Pons (tissue), 1 donor: ENCODE measurements around the gene ID3.
A peak's percentile ranks its signal among the peaks of the same experiment; 100 is the strongest.

ENCODE experiments used
- DNase-seq: peaks from one replicate; pipeline ENCODE4 v3.0.0-alpha.2; 2016; ENCODE audit warnings: low spot score

Gene ID3, protein sequence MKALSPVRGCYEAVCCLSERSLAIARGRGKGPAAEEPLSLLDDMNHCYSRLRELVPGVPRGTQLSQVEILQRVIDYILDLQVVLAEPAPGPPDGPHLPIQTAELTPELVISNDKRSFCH

DNA sequence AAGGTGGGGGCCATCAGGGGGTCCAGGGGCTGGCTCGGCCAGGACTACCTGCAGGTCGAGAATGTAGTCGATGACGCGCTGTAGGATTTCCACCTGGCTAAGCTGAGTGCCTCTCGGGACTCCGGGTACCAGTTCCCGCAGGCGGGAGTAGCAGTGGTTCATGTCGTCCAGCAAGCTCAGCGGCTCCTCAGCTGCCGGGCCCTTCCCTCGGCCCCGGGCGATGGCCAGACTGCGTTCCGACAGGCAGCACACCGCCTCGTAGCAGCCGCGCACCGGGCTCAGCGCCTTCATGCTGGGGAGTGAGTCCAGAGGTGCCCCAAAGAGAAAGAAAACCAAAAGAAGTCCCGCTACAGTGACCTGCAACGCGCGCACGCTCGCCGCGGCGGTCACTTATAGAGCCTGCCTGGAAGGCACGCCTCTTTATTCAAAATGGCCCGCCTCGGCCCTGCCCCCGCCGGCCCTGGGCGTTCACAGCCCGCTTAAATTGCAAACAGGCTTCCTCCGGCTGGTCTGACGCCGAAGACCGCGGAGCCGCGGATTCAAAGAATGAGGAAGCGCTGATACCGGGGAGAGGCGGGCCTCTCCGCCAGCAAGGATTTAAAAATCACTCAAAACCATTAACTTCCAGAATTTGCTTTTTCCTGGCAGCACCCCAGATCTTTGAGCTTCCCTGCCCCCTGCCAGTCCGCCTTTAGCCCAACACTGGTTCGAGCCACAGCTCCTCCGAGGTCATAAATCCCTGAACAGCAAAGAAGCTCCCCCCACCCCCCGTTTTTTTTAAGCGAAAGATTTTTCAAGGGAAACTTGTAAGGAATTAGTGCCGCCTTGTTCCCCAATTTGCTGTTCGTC lies at the start of gene ID3:
ID3 (minus strand) TSS at position 366 of the 849 bp plus-strand sequence; CDS start at position 291, 75 bp downstream.
- DNase-seq = peak; percentile 94

DNA sequence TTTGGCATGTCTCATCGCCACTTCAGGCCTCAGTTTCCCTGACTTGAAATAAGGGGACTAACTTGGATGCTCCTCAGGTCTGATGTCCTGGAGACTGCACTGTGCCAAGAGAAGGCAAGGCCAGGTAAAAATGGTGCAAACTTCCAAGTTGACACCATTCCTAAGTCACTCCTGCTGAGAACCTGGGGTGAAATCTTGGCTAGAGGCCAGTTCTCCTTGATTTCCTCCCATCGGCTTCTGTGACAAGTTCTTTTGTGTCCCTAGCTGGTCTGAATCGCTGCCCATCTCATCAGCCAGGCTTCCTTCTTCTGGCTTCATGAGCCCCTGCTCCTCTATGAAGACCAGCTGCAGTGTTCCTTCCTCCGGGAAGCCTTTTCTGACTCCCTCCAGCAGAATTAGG lies 48.6 kb upstream of the ID3 start:
- no peak for DNase-seq

DNA sequence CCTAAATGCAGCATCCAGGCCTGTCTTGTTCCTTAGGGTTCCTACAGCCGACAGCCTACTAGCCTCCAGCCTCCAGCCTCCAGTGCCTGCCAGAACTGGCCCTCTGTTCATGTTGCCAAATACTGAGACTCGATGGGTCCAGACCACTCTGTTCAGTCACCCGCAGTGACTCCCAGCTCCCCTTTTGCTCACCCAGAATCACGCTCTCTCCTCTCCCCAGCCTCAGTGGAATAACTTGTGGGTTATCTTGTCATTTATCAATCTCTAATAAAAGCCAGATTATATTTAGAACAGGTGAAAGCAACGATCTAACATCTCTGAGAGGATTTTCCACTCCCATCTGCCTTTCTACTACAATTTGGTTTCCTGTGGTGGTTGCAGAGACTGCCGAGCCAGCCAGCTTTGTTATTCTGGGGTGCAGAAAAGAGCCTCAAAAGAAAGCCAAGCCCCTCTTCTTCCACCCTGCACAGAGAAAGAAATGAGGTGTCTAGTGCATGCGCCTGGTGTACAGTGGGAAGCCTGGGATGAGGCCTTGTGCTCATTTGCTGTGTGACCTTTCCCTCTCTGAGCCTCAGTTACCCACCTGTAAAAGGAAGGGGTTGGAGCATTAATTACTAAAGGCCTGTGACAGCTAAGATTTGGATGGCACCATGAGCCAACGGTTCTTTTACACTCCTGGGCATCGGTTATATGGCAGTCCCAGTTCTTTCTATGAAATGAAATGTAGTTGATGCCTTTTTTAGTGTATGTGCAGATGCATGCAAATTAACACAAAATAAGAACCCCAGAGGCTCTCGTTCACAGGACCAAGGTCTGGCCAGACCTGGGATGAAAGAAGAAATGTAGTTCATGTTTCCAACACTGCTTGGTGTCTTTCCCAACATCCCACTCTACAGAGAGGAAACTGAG lies 42.9 kb upstream of the ID3 start:
- DNase-seq = no peak

DNA sequence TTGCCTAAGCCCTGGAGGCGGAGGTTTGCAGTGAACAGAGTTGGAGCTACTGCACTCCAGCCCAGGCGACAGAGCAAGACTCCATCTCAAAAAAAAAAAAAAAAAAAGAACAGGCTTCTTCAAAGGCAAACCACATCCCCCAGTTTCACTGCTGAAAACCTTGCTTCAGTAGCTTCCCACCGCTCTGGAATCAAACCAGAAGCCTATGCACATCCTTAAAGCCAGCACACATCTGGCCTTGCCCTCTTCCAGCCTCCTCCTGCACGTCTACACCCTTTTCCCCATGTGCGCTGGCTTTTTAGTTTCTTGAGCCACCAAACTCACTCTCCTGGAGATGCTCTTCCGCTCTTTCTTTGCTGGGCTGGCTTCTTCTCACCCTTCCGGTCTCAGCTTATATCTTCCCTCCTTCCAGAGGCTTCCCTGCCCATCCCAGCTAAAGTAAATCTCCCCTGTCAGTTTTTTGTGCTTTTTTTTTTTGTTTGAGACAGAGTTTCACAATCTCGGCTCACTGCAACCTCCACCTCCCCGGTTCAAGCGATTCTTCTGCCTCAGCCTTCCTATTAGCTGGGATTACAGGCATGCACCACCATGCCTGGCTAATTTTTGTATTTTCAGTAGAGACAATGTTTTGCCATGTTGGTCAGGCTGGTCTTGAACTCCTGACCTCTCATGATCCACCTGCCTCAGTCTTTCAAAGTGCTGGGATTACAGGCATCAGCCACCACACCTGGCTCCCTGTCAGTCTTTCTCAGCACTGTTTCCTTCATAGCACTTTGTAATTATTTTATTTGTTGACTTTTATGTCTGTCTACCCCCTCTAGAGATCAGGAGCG lies 42.0 kb upstream of the ID3 start:
- DNase-seq = no peak

DNA sequence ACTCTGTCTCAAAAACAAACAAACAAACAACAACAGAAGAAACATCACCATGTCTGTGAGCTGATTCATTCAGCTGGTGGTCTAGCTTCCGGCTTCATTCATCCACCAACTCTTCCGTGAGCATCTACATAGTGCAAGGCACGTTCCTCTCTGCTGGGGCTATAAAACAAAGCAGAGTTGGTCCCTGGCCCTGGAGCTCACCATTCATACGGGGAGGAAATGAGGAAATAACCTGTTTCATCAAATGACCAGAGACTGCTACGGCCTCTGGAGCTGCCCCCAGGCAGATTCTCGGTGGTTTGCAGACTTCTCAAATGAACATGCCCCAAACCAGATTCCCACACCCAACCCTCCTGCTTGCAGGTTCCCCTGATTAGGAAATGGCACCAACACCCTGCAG lies 41.0 kb upstream of the ID3 start:
- no peak for DNase-seq

DNA sequence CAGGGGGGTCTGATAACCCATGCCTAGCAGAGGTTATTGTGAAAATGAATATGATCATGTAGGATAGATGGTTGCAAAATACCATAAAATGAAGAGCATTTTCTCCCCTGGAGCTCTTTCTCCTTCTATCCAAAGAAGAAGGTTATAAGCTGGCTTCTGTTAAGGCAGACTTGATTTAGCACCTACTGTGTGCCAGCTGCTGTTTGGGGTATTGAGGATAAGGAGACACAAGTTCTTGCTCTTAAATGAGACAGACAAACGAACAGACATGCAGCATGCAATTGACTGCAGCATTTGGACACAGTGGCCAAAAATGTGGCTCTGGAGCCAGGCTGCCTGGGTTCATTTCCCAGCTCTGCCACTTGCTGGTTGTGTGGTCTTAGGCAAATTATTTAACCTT lies 39.8 kb upstream of the ID3 start:
- no peak for DNase-seq

DNA sequence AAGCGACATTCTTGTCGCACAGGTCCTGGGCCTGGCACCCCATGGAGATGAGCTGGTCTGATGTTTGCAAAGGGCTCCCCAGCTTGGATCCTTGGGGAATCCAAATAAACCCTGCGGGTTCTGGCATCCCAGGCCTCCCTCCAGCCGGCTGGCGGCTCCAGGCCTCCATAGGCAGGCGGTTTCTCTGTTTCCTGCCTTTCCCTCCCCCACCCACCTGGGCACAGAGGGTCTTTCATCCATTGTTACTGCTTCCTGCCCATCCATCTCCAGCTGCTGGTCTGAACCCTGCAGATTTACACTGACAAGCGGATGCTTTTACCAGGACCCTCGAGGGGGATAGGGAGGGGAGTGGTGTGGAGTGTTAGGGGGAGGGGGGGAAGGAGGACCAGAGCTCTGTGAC lies 39.1 kb upstream of the ID3 start:
- DNase-seq = peak; percentile 6

DNA sequence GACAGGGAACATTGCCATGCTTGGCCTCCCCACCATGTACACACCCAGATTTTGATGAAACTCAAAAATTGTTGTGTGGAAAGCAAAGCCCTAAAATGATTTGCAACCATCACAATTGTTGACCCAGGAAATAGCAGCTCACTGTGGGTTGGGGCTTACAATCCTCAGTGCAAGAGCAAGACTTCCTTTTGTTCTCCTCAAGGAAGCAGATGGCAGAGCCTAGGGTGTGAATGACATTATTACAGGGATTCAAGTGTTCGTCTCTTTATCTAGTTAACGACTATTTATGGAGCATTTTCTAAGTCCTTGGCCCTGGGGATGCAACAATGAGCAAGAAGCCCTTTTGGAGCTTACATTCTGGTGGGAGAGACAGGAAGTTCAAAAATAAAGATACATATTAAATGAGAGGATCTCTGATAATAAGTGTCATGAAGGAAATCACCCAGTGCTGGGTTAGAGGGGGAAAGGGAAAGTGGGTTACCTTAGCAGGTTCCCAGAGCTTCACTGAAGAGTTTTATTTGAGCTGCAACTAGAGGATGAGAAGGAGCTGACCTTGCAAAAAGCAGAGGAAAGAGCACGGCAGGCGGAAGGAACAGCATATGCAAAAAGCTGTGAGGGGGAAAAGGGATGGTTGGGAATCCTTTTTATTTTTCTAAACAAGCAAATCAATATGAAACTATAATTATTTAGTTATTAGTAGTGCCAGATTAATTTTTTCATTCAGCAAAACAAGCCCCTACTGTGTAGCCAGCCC lies 38.5 kb upstream of the ID3 start:
- no peak for DNase-seq

DNA sequence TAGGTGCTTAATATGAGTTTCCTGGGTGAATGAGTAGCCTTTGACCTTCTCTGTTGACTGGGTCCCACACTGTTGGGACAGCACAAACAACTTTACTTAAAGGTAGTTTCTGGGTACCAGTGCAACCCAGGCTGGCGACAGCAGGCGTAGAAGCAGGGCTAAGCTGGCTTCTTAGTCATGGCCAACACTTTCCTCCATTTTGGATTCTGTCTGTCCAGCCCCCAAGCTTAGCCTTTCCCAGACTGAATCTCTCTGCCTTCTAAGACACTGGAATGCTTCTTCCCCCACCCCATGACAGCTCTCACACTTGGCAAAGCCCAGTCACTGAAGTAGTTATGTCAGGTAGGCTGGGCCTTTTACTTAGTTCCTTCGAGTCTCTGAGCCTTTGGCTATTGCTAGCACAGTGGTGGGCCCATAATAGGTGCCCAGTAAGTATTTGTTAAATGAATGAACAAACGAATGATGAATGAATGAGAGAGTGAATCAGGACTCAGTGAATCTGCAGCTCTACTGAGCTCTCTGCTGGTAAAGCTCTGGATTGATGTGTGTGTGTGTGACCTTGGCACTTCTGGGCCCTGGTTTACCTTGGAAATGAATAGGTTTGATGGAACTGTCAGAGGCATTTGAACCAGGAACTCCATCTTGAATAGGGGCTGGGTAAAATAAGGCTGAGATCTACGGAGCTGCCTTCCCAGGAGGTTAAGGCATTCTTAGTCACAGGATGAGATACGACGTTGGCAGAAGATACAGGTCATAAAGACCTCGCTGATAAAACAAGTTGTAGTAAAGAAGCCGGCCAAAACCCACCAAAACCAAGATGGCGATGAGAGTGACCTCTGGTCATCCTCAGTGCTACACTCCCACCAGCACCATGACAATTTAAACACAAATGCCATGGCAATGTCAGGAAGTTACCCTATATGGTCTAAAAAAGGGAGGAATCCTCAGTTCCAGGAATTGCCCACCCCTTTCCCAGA lies 37.4 kb upstream of the ID3 start:
- DNase-seq = no peak

DNA sequence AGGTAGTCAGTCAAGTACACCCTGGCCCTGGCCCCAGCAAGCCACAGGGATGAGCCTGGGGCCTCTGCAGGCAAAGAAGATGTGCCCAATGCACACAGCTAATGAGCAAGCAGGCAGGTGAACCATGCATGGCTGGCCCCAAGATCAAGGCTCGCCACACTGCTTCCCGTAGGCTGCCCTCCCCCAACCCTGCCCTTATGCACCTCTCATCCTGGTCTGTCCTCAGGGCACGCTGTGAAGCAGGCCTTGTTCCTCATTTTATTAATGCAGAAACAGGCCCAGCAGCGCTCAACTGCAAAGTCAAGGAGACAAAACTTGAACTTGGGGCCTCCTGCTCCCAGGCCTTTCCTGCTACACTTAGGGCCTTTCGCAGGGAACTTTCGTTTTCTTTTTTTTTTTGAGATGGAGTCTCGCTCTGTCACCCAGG lies 35.6 kb upstream of the ID3 start:
- DNase-seq = no peak

DNA sequence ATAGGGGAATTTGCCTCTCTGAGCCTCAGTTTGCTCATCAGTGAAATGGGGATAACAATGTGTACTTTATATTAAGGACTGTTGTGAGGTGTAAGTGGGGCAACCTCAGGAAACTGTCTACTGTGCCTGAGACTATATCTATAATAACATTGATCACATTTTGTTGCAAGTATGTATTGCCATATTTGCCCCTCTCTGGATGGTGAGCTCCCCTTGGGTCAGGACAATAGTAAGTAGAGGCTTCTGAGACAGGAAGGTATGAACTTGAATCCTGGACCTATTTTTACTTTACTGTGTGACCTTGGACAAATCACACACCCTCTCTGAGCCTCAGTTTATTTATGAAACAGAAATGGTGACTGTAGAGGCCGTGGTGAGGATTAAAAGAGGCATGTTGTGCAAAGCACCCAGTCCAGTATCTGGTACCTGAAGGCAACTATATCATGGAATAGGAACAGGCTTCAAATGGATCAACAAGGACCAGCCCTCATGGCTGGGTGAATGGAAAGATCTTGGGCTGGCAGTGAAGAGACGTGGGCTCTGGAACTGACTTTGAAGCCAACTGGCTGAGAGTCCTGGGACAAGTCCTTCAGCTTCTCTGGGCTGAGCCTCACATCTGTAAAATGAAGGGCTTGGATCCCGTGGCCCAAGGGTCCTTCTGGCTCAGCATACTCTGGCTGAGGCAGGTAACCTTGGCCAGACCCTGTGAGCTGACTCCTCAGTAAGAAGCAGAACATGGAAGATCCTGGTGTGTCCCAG lies 35.0 kb upstream of the ID3 start:
- no peak for DNase-seq

DNA sequence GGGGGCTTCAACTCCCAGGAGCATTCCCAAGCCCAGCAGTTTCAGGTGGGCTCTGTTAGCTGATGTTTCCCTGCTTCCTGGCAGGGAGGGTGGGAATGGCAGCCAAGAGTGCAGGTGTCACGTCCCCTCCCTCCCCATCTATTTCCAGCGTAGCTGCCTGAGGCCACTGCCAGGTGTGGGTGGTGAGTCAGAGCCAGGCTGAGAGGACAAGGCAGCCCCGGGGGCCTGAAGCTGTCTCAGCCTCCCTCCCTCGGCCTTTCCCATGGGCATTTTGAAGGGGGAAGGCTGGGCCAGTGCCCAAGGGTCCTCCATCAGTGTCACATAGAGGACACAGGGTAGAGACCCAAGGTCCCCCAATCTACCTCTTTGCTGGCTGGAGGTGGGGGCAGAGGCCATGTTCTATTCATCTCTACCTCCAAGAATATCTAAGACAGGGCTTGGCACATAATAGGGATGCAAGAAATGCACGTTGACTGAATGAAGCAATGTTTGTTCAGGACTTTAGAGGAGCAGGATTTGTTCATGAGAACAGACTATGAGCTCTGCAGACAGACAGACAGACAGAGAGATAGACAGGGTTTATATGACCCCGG lies 34.4 kb upstream of the ID3 start:
- no peak for DNase-seq

DNA sequence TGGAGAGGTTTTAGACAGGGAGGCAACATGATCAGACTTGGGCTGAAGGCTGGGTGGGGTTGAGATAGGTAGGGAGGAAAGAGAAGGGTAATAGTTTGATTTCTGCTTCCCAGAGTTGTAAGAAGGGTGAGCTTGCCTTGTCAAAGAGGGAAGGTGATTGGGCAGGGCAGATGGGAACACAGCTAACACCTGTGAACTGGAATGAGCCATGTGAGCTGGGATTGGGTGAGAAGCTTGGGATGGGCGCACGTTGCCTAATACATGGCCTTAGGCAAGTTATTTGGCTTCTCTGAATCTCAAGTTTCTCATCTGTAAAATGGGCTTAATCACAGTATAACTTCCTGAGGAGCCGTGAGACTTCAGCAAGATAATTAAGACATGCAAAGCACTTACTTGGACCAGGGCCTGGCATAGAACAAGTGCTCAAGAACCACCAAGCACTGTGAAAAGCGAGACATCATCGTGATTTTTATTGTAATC lies 33.8 kb upstream of the ID3 start:
- DNase-seq = no peak

DNA sequence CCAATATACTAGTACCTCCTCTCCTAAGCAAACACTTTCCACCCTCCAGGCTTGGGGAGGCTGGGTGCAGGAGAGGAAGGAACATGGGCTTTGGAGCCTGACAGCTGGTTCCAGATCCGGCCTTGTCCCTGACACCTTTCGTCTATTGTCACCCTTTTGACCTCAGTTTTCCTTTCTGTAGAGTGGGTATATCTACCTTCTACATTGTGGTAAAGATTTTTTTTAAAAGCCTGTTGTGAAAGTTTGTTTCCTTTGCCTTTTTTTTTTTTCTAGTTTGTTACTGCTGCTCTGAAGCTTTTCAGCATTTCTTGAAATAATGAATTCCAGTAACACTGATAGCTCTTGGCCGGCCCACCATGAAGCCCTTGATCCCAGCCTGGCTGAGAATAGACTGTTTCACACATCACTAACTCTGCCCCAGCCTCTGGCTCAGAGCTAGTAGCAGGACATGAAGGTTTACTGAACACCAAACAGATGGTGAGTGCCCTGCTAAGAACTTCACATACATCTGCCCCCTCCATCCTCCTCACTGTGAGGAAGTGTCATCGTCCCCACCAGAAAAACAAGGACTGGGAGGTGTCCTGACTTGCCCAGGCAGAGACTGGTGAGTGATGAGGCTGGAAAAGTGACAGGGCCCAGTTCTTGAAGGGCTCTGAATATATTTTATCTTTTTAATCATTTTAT lies 33.0 kb upstream of the ID3 start:
- no peak for DNase-seq

DNA sequence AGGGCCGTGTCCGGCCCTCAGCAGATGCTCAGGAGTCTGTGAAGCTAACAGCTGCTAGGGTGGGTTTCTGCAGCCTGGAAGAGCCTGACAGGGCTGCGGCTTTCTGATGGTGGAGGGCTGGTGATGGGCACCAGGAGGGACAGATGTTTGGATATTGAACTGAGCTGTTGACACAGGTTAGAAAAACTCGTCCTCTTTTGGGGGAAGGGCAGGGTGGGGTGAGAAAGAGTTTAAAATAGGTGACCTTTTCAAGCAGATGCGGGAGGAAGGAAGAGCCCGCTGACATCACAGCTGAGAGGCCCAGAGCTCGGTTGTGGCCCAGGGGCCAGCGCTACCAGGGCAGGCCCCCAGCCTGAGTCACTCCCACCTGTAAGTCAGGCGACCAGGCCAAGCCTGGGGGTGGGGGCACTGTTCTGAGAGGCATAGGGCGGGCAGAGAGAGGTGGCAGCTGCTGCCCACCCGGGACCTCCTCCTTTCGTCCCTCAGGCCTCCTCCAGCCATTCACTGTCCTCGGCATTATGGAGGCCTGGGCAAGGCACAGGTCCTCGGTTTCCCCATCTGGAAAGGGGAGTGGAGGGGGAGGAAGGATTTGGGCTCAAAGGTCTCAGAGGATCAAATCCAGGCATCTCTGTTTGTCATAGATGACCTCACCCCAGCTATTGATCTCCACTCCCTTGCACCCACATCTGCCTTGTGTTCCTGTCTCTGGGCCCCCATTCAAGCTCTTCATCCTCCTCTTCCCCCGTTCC lies 32.3 kb upstream of the ID3 start:
- no peak for DNase-seq

DNA sequence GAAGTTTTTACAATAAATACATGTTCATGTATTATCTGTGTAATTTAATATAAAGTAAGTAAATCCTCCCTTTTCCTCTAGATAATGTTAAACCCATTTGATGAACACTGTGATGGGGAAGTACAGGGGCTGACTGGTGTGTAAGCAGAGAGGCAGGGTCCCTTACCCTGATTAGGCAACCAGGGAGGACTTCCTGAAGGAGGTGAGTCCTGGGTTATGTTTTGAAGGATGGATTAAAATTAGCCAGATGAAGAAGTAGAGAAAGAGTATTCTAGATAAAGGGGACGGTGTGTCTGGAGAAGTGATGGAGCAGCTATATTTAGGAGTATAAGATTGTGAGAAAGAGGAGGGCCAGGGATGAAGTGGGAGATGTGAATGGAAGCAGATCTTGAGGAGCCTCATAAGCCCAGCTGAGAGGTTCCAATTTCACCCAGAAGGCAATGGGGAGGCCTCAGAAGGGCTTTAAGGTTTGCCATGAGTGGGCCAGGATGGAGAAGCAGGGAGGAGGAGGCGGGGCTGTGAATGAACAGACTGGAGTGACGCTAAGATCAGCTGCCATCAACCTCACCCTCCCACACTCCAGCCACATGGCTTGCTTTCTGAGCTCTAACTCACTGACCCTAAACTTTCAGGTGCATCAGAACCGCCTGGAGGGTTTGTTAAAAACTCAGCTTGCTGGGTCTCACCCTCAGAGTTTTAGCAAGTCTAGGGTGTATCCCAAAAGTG lies 30.9 kb upstream of the ID3 start:
- no peak for DNase-seq

DNA sequence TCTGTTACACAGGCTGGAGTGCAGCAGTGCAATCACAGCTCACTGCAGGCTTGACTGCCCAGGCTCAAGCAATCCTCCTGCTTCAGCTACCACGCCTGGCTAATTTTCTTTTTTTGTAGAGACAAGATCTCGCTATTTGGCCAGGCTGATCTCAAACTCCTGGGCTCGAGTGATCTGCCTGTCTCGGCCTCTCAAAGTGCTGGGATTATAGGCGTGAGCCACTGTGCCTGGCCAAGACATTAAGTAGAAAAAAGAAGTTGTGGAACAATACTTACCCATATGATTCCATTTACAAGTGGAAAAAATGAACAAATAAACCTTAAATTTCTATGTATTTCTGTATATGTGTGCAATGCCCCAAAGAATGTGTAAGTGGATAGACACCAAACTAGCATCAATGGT lies 30.3 kb upstream of the ID3 start:
- no peak for DNase-seq
